ENCODE results near the gene EPS15. TPM values are rescaled to one million over a fixed set of nuclear protein-coding genes. Genes with fewer than 3 reads are reported as not detected.

Gene EPS15
- total and polyA plus RNA-seq, 4 donors, result 8.8 to 52.1 (median 19.1) TPM

DNA sequence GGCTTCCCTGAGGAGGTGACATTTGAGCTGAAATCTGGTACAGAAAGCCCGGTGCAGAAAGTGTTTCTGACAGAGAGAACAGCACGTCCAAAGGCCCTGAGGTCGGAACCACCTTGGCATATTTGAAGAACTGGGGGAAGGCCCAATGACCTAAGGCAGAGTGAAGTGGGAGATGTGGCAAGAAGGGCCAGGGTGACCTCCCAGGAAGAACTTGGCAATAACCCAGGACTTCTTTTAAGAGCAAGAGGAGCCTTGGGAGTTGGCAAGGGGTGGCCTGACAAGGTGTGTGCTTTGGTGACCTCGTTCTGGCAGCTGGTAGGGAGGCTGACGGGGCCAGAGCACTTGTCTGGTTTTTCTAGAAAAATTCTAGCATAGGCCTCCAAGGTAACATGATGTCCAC lies 212.1 kb downstream of the EPS15 start:
- H3K27ac ChIP-seq (ENCODE audit: low read depth in 1 of 2, low read length in 2 of 2), result no peak overlapping the region
- no peak for DNase-seq (ENCODE audit: low spot score)
- WGBS, result 95% methylated on average over 5 of the region's 5 CpGs

More for the DNA sequence above, 212.1 kb downstream of the EPS15 start:
- TF ChIP-seq ATF3 (IDR thresholded peaks at IDR 0.05) (no peak), RXRA (IDR thresholded peaks at IDR 0.05) (no peak), SP1 (IDR thresholded peaks at IDR 0.05) (no peak), REST (IDR thresholded peaks at IDR 0.05) (no peak), EGR1 (IDR thresholded peaks at IDR 0.05; ENCODE audit: low read depth in 2 of 2) (no peak), GABPA (IDR thresholded peaks at IDR 0.05 in 1 of 2, conservative IDR thresholded peaks at IDR 0.05 in 1 of 2) (no peak), FOXA2 (IDR thresholded peaks at IDR 0.05) (no peak), YY1 (IDR thresholded peaks at IDR 0.05) (no peak), JUND (IDR thresholded peaks at IDR 0.05) (no peak), RAD21 (IDR thresholded peaks at IDR 0.05) (no peak), FOXA1 (IDR thresholded peaks at IDR 0.05) (no peak), HNF4G (IDR thresholded peaks at IDR 0.05) (no peak), TAF1 (conservative IDR thresholded peaks at IDR 0.05) (no peak), NR2F2 (IDR thresholded peaks at IDR 0.05) (no peak)
- TF ChIP-seq, protein P1, sequence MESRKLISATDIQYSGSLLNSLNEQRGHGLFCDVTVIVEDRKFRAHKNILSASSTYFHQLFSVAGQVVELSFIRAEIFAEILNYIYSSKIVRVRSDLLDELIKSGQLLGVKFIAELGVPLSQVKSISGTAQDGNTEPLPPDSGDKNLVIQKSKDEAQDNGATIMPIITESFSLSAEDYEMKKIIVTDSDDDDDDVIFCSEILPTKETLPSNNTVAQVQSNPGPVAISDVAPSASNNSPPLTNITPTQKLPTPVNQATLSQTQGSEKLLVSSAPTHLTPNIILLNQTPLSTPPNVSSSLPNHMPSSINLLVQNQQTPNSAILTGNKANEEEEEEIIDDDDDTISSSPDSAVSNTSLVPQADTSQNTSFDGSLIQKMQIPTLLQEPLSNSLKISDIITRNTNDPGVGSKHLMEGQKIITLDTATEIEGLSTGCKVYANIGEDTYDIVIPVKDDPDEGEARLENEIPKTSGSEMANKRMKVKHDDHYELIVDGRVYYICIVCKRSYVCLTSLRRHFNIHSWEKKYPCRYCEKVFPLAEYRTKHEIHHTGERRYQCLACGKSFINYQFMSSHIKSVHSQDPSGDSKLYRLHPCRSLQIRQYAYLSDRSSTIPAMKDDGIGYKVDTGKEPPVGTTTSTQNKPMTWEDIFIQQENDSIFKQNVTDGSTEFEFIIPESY (IDR thresholded peaks at IDR 0.05), result no peak
- TF ChIP-seq, protein P2, sequence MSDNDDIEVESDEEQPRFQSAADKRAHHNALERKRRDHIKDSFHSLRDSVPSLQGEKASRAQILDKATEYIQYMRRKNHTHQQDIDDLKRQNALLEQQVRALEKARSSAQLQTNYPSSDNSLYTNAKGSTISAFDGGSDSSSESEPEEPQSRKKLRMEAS (IDR thresholded peaks at IDR 0.05), result no peak
- TF ChIP-seq, protein P3, sequence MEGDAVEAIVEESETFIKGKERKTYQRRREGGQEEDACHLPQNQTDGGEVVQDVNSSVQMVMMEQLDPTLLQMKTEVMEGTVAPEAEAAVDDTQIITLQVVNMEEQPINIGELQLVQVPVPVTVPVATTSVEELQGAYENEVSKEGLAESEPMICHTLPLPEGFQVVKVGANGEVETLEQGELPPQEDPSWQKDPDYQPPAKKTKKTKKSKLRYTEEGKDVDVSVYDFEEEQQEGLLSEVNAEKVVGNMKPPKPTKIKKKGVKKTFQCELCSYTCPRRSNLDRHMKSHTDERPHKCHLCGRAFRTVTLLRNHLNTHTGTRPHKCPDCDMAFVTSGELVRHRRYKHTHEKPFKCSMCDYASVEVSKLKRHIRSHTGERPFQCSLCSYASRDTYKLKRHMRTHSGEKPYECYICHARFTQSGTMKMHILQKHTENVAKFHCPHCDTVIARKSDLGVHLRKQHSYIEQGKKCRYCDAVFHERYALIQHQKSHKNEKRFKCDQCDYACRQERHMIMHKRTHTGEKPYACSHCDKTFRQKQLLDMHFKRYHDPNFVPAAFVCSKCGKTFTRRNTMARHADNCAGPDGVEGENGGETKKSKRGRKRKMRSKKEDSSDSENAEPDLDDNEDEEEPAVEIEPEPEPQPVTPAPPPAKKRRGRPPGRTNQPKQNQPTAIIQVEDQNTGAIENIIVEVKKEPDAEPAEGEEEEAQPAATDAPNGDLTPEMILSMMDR (IDR thresholded peaks at IDR 0.05; ENCODE audit: low read depth, low read length, missing input control), result no peak
- no peaks in the 10 kb centered on the region for H3K9me3 ChIP-seq (ENCODE audit: control insufficient read depth in 4 of 4, low read length in 3 of 4)
- H3K27me3 ChIP-seq (ENCODE audit: control insufficient read depth in 4 of 4, insufficient read depth in 4 of 4, low read length in 3 of 4), result no peaks in the 10 kb centered on the region
- H3K4me1 ChIP-seq (ENCODE audit: control insufficient read depth in 4 of 4, insufficient read depth in 4 of 4, low read length in 3 of 4), result peaks cover 7 to 12% (median 10%) of the 10 kb centered on the region in 4 donors
- H3K9ac ChIP-seq (ENCODE audit: low read depth in 1 of 2, low read length in 2 of 2), result no peak overlapping the region
- no peaks in the 10 kb centered on the region for H3K36me3 ChIP-seq (ENCODE audit: control insufficient read depth in 4 of 4, insufficient read depth in 3 of 4, low read depth in 1 of 4, low read length in 3 of 4)
- no peak overlapping the region for H3K4me3 ChIP-seq (ENCODE audit: low read depth in 1 of 3, low read length in 3 of 3)

Data from liver (tissue), 9 donors.